GM23338 (cell line): ENCODE data around the gene ACVR1C. TPM values are rescaled to one million over a fixed set of nuclear protein-coding genes. Genes with fewer than 3 reads are reported as not detected.

Experiments
- ATAC-seq: fragments of 200-7000 bp; cut with Tn5 transposase; 3 replicates; pipeline ENCODE4 v1.9.1; 2020
- DNase-seq: peaks from one replicate; pipeline ENCODE4 v3.0.0-alpha.2; 2015; ENCODE audit warnings: low spot score
- H2AFZ ChIP-seq: fragments of 200-600 bp; sonication (generic); 2 replicates; pipeline ENCODE4 v1.8.0; 2016; ENCODE audit warnings: antibody characterized with exemption, mild to moderate bottlenecking, moderate library complexity
- H3F3A ChIP-seq: fragments of 200-600 bp; sonication (generic); replicated peaks from 2 replicates; pipeline ENCODE4 v1.8.0; 2017; ENCODE audit warnings: antibody characterized with exemption, mixed run types, low read depth
- H3K27ac ChIP-seq: fragments of 200-600 bp; sonication (generic); 2 replicates; pipeline ENCODE4 v1.6.1; 2016; ENCODE audit warnings: low read depth
- H3K27me3 ChIP-seq: fragments of 200-600 bp; sonication (generic); 2 replicates; pipeline ENCODE4 v1.8.0; 2016; ENCODE audit warnings: mild to moderate bottlenecking, mixed run types, moderate library complexity; ENCODE audit not compliant: insufficient read depth
- H3K36me3 ChIP-seq: fragments of 200-600 bp; sonication (generic); 2 replicates; pipeline ENCODE4 v1.8.0; 2016; ENCODE audit warnings: mild to moderate bottlenecking; ENCODE audit not compliant: insufficient read depth
- H3K4me1 ChIP-seq: fragments of 200-600 bp; sonication (generic); 2 replicates; pipeline ENCODE4 v1.8.0; 2016; ENCODE audit warnings: mild to moderate bottlenecking, moderate library complexity; ENCODE audit not compliant: insufficient read depth
- H3K4me2 ChIP-seq: fragments of 200-600 bp; sonication (generic); 2 replicates; pipeline ENCODE4 v1.7.1; 2017; ENCODE audit warnings: mixed run types
- H3K4me3 ChIP-seq: fragments of 200-600 bp; sonication (generic); 2 replicates; pipeline ENCODE4 v1.6.1; 2016; ENCODE audit warnings: mixed run types
- H3K79me2 ChIP-seq: fragments of 200-600 bp; sonication (generic); replicated peaks from 2 replicates; pipeline ENCODE4 v1.8.0; 2017; ENCODE audit warnings: mild to moderate bottlenecking; ENCODE audit not compliant: insufficient read depth
- H3K9me2 ChIP-seq: fragments of 200-600 bp; sonication (generic); 2 replicates; pipeline ENCODE4 v1.8.0; 2017; ENCODE audit not compliant: insufficient read depth
- H4K20me1 ChIP-seq: fragments of 200-600 bp; sonication (generic); replicated peaks from 2 replicates; pipeline ENCODE4 v1.8.0; 2017; ENCODE audit warnings: mild to moderate bottlenecking; ENCODE audit not compliant: insufficient read depth
- H3K27ac Mint-ChIP-seq: 2 replicates; pipeline ENCODE4 v1.8.0; 2020; ENCODE audit warnings: inconsistent platforms, mild to moderate bottlenecking, moderate library complexity, mixed read lengths
- H3K27me3 Mint-ChIP-seq: 3 replicates; pipeline ENCODE4 v1.8.0; 2022; ENCODE audit warnings: low read depth, mild to moderate bottlenecking, moderate library complexity, mixed read lengths, inconsistent platforms; ENCODE audit not compliant: insufficient read depth, poor library complexity
- H3K36me3 Mint-ChIP-seq: 3 replicates; pipeline ENCODE4 v1.8.0; 2021; ENCODE audit warnings: low read depth, mild to moderate bottlenecking, inconsistent platforms, moderate library complexity, mixed read lengths
- H3K4me1 Mint-ChIP-seq: 3 replicates; pipeline ENCODE4 v1.8.0; 2020; ENCODE audit warnings: mild to moderate bottlenecking, inconsistent platforms, mixed read lengths
- H3K4me3 Mint-ChIP-seq: 3 replicates; pipeline ENCODE4 v1.8.0; 2021; ENCODE audit warnings: moderate library complexity, mild to moderate bottlenecking, inconsistent platforms, mixed read lengths
- H3K9me3 Mint-ChIP-seq: 3 replicates; pipeline ENCODE4 v1.8.0; 2020; ENCODE audit warnings: moderate library complexity, mild to moderate bottlenecking, inconsistent platforms, mixed read lengths
- CREB1 ChIP-seq: fragments of 250-450 bp; sonication (Bioruptor Pico); IDR thresholded peaks from 2 replicates; pipeline ENCODE4 v1.5.0; 2020; ENCODE audit warnings: low read depth, mild to moderate bottlenecking, moderate library complexity
- EZH2 ChIP-seq: fragments of 200-600 bp; sonication (generic); IDR thresholded peaks from one replicate; pipeline ENCODE4 v1.8.0; 2017; ENCODE audit warnings: antibody characterized with exemption, mild to moderate bottlenecking, low read depth; ENCODE audit not compliant: unreplicated experiment
- EZH2phosphoT487 ChIP-seq: fragments of 200-600 bp; sonication (generic); IDR thresholded peaks from one replicate; pipeline ENCODE4 v1.8.1; 2018; ENCODE audit warnings: antibody characterized with exemption; ENCODE audit not compliant: unreplicated experiment
- JUNB ChIP-seq: IDR thresholded peaks from one replicate; pipeline ENCODE4 v1.6.1; 2016; ENCODE audit warnings: antibody characterized with exemption; ENCODE audit not compliant: unreplicated experiment
- NANOG ChIP-seq: IDR thresholded peaks from 2 replicates; pipeline ENCODE4 v1.6.1; 2016; ENCODE audit warnings: antibody characterized with exemption, borderline replicate concordance
- POLR2AphosphoS5 ChIP-seq: IDR thresholded peaks from 2 replicates; pipeline ENCODE4 v1.6.1; 2016; ENCODE audit warnings: antibody characterized with exemption, low read depth
- STAT1 ChIP-seq: IDR thresholded peaks from one replicate; pipeline ENCODE4 v1.6.1; 2016; ENCODE audit warnings: antibody characterized with exemption; ENCODE audit not compliant: unreplicated experiment
- ZNF114 ChIP-seq: fragments of 250-450 bp; sonication (Bioruptor Pico); IDR thresholded peaks from 2 replicates; pipeline ENCODE4 v1.5.0; 2020; ENCODE audit warnings: mild to moderate bottlenecking, moderate library complexity
- ZNF331 ChIP-seq: fragments of 250-450 bp; sonication (Bioruptor Pico); IDR thresholded peaks from 2 replicates; pipeline ENCODE4 v1.5.0; 2020; ENCODE audit warnings: low read depth, mild to moderate bottlenecking, moderate library complexity
- polyA plus RNA-seq: library from polyadenylated mRNA; unstranded; fragments of >200 nt; fragmentation: Nextera tagmentation; extraction: Ambion mirVana; gene quantifications from 2 replicates; pipeline ENCODE4 v1.2.1, GENCODE V29; 2016
- total RNA-seq: library from RNA; depleted of rRNA; stranded (reverse); fragments of >200 nt; shearing (Covaris generic); gene quantifications from 2 replicates; pipeline ENCODE4 v1.2.3, GENCODE V29; 2014
- TF ChIP-seq, protein P1 (sequence below): IDR thresholded peaks from one replicate; pipeline ENCODE4 v1.6.1; 2018; ENCODE audit warnings: antibody characterized with exemption; ENCODE audit not compliant: unreplicated experiment
- TF ChIP-seq, protein P2 (sequence below): fragments of 250-450 bp; sonication (Bioruptor Pico); IDR thresholded peaks from 2 replicates; pipeline ENCODE4 v1.5.0; 2020; ENCODE audit warnings: mild to moderate bottlenecking, moderate library complexity
- TF ChIP-seq, protein P3 (sequence below), 2 experiments: fragments of 200-600 bp in 1 of 2; sonication (generic) in 1 of 2; conservative IDR thresholded peaks; 2 replicates each; pipeline versions ENCODE4 v1.5.1 to v1.6.1; 2016 to 2017; ENCODE audit warnings: antibody characterized with exemption in 2 of 2, low read depth in 2 of 2, mild to moderate bottlenecking in 2 of 2, moderate library complexity in 1 of 2
- TF ChIP-seq, protein P4 (sequence below): IDR thresholded peaks from 2 replicates; pipeline ENCODE4 v1.6.1; 2016; ENCODE audit warnings: antibody characterized with exemption

The ACVR1C gene
- total and polyA plus RNA-seq, 2 experiments from 2014 or later, result 0.61 to 0.94 TPM

DNA sequence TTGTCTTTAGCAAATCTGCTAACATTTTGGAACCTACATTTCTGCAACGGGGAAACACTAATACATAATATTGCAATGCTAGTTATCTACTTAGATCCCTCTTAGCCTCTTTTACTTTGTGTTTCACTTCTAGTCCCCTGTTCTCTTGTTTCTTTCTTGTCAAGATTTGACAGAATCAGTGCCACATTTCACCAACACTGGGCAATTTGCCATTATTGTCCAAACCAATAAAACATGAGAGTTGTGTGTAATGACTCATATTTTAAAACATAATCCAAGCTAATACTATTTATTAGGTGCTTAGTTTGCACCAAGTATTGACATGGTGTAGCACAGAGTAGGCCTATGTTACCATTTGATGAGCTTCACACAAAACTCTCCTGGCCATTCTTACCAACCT lies 33.7 kb upstream of the ACVR1C start:
- Histone ChIP-seq H3K9me2 (no peaks in the 10 kb centered on the region), H3K4me1 (peaks cover 2% of the 10 kb centered on the region; the same call in 1 of the 2 replicates), H3K79me2 (no peaks in the 10 kb centered on the region), H3F3A (no peaks in the 10 kb centered on the region), H3K36me3 (no peaks in the 10 kb centered on the region), H3K27me3 (no peaks in the 10 kb centered on the region), H3K4me3 (no peak overlapping the region), H4K20me1 (no peaks in the 10 kb centered on the region), H3K27ac (no peak overlapping the region), H3K4me2 (no peak overlapping the region), H2AFZ (no peak overlapping the region)
- ATAC-seq (no peak), DNase-seq (no peak)
- Mint-ChIP-seq H3K27me3 (no peaks in the 10 kb centered on the region), H3K9me3 (no peaks in the 10 kb centered on the region), H3K27ac (no peak overlapping the region), H3K4me1 (peaks cover 6% of the 10 kb centered on the region; the same call in 2 of the 3 replicates), H3K4me3 (no peak overlapping the region), H3K36me3 (no peaks in the 10 kb centered on the region)
- TF ChIP-seq CREB1 (CRISPR knock-in tag) (no peak), JUNB (no peak), EZH2 (no peak), NANOG (no peak), STAT1 (no peak), ZNF331 (CRISPR knock-in tag) (no peak), POLR2AphosphoS5 (no peak), ZNF114 (CRISPR knock-in tag) (no peak), EZH2phosphoT487 (no peak)
- TF ChIP-seq, protein P1, sequence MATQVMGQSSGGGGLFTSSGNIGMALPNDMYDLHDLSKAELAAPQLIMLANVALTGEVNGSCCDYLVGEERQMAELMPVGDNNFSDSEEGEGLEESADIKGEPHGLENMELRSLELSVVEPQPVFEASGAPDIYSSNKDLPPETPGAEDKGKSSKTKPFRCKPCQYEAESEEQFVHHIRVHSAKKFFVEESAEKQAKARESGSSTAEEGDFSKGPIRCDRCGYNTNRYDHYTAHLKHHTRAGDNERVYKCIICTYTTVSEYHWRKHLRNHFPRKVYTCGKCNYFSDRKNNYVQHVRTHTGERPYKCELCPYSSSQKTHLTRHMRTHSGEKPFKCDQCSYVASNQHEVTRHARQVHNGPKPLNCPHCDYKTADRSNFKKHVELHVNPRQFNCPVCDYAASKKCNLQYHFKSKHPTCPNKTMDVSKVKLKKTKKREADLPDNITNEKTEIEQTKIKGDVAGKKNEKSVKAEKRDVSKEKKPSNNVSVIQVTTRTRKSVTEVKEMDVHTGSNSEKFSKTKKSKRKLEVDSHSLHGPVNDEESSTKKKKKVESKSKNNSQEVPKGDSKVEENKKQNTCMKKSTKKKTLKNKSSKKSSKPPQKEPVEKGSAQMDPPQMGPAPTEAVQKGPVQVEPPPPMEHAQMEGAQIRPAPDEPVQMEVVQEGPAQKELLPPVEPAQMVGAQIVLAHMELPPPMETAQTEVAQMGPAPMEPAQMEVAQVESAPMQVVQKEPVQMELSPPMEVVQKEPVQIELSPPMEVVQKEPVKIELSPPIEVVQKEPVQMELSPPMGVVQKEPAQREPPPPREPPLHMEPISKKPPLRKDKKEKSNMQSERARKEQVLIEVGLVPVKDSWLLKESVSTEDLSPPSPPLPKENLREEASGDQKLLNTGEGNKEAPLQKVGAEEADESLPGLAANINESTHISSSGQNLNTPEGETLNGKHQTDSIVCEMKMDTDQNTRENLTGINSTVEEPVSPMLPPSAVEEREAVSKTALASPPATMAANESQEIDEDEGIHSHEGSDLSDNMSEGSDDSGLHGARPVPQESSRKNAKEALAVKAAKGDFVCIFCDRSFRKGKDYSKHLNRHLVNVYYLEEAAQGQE, result no peak
- TF ChIP-seq, protein P2, sequence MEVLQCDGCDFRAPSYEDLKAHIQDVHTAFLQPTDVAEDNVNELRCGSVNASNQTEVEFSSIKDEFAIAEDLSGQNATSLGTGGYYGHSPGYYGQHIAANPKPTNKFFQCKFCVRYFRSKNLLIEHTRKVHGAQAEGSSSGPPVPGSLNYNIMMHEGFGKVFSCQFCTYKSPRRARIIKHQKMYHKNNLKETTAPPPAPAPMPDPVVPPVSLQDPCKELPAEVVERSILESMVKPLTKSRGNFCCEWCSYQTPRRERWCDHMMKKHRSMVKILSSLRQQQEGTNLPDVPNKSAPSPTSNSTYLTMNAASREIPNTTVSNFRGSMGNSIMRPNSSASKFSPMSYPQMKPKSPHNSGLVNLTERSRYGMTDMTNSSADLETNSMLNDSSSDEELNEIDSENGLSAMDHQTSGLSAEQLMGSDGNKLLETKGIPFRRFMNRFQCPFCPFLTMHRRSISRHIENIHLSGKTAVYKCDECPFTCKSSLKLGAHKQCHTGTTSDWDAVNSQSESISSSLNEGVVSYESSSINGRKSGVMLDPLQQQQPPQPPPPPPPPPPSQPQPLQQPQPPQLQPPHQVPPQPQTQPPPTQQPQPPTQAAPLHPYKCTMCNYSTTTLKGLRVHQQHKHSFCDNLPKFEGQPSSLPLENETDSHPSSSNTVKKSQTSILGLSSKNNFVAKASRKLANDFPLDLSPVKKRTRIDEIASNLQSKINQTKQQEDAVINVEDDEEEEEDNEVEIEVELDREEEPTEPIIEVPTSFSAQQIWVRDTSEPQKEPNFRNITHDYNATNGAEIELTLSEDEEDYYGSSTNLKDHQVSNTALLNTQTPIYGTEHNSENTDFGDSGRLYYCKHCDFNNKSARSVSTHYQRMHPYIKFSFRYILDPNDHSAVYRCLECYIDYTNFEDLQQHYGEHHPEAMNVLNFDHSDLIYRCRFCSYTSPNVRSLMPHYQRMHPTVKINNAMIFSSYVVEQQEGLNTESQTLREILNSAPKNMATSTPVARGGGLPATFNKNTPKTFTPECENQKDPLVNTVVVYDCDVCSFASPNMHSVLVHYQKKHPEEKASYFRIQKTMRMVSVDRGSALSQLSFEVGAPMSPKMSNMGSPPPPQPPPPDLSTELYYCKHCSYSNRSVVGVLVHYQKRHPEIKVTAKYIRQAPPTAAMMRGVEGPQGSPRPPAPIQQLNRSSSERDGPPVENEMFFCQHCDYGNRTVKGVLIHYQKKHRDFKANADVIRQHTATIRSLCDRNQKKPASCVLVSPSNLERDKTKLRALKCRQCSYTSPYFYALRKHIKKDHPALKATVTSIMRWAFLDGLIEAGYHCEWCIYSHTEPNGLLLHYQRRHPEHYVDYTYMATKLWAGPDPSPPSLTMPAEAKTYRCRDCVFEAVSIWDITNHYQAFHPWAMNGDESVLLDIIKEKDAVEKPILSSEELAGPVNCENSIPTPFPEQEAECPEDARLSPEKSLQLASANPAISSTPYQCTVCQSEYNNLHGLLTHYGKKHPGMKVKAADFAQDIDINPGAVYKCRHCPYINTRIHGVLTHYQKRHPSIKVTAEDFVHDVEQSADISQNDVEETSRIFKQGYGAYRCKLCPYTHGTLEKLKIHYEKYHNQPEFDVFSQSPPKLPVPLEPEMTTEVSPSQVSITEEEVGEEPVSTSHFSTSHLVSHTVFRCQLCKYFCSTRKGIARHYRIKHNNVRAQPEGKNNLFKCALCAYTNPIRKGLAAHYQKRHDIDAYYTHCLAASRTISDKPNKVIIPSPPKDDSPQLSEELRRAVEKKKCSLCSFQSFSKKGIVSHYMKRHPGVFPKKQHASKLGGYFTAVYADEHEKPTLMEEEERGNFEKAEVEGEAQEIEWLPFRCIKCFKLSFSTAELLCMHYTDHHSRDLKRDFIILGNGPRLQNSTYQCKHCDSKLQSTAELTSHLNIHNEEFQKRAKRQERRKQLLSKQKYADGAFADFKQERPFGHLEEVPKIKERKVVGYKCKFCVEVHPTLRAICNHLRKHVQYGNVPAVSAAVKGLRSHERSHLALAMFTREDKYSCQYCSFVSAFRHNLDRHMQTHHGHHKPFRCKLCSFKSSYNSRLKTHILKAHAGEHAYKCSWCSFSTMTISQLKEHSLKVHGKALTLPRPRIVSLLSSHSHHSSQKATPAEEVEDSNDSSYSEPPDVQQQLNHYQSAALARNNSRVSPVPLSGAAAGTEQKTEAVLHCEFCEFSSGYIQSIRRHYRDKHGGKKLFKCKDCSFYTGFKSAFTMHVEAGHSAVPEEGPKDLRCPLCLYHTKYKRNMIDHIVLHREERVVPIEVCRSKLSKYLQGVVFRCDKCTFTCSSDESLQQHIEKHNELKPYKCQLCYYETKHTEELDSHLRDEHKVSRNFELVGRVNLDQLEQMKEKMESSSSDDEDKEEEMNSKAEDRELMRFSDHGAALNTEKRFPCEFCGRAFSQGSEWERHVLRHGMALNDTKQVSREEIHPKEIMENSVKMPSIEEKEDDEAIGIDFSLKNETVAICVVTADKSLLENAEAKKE (CRISPR knock-in tag), result no peak
- TF ChIP-seq, protein P3, sequence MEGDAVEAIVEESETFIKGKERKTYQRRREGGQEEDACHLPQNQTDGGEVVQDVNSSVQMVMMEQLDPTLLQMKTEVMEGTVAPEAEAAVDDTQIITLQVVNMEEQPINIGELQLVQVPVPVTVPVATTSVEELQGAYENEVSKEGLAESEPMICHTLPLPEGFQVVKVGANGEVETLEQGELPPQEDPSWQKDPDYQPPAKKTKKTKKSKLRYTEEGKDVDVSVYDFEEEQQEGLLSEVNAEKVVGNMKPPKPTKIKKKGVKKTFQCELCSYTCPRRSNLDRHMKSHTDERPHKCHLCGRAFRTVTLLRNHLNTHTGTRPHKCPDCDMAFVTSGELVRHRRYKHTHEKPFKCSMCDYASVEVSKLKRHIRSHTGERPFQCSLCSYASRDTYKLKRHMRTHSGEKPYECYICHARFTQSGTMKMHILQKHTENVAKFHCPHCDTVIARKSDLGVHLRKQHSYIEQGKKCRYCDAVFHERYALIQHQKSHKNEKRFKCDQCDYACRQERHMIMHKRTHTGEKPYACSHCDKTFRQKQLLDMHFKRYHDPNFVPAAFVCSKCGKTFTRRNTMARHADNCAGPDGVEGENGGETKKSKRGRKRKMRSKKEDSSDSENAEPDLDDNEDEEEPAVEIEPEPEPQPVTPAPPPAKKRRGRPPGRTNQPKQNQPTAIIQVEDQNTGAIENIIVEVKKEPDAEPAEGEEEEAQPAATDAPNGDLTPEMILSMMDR (conservative IDR thresholded peaks at IDR 0.05; ENCODE audit: low read depth in 2 of 2), result no peak
- TF ChIP-seq, protein P4, sequence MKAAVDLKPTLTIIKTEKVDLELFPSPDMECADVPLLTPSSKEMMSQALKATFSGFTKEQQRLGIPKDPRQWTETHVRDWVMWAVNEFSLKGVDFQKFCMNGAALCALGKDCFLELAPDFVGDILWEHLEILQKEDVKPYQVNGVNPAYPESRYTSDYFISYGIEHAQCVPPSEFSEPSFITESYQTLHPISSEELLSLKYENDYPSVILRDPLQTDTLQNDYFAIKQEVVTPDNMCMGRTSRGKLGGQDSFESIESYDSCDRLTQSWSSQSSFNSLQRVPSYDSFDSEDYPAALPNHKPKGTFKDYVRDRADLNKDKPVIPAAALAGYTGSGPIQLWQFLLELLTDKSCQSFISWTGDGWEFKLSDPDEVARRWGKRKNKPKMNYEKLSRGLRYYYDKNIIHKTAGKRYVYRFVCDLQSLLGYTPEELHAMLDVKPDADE, result no peak
